Fibroblast of pulmonary artery (primary cell): ENCODE data around the gene TANGO6.

Experiments used
- DNase-seq: peaks from one replicate; pipeline ENCODE4 v3.0.0-alpha.2; 2010; ENCODE audit warnings: low read depth
- H3K4me3 ChIP-seq: replicated peaks from 2 replicates; pipeline ENCODE4 v1.5.1; 2011; ENCODE audit warnings: low read depth, mild to moderate bottlenecking, control low read depth, low read length, moderate library complexity
- CTCF ChIP-seq: IDR thresholded peaks from 2 replicates; pipeline ENCODE4 v1.5.1; 2011; ENCODE audit warnings: mild to moderate bottlenecking, control low read depth, low read length, inconsistent platforms; ENCODE audit errors: missing control alignments

The TANGO6 gene

GRCh38 chr16:68999114-68999513 is 155.8 kb downstream of the TANGO6 start:
- TF ChIP-seq CTCF: no peak
- DNase-seq: no peak
- no peak overlapping the region for H3K4me3 ChIP-seq

DNA sequence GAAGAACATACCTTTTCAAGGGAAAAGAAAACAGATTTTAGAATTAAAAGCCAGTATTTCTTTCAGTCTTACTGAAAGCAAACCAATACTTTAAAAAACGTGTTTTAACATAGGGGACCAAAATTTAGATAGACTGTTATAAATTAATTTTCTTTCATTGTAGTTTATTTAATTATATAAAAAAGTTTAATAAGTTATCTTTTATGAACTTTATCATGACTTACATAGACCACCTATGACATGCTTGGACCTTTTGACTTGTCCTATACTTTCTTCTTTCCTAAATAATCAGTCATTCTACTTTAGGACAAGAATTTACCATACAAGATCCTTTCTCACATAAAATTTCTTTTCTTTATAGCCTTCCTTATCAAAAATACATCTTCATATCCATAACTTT is 160.2 kb downstream of the TANGO6 start:
- no peak for TF ChIP-seq CTCF

GRCh38 chr16:69005641-69006355 is 162.5 kb downstream of the TANGO6 start:
- no peak overlapping the region for H3K4me3 ChIP-seq
- no peak for DNase-seq
- TF ChIP-seq CTCF: no peak

More for the DNA sequence above, 160.2 kb downstream of the TANGO6 start:
- no peak for DNase-seq
- H3K4me3 ChIP-seq: no peak overlapping the region

DNA sequence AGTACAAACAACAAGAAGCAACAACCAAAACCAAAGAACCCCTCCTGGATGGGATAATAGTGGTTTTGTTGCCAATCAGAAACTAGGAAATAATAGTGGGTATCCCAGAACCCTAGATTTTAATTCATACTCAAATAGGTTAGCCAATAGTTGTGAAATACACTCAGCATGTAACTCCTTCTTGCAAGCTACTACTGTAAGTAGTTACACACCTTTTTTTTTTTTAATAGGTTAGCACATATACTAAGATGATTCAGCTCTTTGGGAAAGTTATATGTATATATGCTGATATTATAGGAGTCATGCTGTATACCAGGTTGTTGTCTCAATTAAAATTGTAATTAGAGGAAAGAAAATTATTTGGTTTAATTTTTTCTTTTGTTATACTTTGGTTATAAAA is 169.6 kb downstream of the TANGO6 start:
- no peak for TF ChIP-seq CTCF
- H3K4me3 ChIP-seq: no peak overlapping the region
- no peak for DNase-seq

DNA sequence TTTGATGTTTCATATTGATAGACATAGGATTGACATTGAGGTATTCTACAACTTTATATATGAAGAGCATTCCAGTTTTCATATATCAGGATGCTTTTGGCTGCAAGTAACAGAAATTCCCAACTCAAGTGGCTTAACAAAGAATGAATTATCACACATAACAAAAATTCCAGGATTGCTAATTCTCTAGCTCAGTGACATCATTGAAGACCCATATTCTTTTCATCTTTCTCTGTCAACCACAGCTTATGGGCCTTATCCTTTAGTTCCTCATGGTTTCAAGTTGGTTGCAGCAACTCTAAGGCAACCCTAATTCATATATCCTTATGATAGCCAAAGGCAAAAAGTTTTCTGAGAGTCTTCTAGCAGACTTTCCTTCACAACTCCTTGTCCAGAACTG is 170.7 kb downstream of the TANGO6 start:
- H3K4me3 ChIP-seq: no peak overlapping the region
- no peak for DNase-seq
- TF ChIP-seq CTCF: no peak

- TF ChIP-seq CTCF: no peak
- H3K4me3 ChIP-seq: no peak overlapping the region
- DNase-seq: no peak
These were observed 171.5 kb downstream of the TANGO6 start for GRCh38 chr16:69014811-69015210.

DNA sequence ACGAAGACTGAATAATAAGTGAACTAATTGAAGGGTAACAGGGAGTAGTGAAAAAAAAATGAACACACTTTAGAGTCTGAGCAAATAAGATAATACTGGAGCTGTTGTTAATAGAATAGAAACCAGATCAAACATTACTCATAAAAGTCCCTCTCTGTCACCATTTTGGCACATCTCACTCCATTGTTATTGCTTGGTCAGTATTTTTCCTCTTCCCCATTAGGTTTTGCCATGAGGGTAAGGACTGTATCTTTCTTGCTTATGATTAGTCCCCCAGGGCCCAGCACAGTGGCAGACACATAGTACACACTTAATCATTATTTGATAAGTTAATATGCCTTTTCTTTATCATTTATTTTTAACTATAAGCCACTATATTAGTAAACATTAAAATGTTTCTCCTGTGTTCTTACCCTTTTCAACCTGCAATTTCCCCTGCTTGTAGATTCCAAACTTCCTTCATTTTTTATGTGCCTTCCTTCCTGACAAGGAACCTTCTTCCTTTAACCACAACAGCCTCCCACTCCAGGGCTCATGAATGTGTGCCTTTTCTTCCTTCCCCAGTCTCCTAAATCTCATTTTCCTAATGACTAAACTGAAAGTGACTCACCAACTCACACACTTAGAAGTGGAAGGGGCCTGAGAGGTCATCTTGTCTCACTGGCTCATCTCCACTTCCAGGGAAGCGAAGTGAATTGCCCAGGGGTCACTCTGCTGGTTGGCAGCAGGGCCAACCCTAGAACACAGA is 173.9 kb downstream of the TANGO6 start:
- DNase-seq: peak; percentile 50
- no peak for TF ChIP-seq CTCF

More for the DNA sequence above, 173.9 kb downstream of the TANGO6 start:
- H3K4me3 ChIP-seq: no peak overlapping the region
